NCI-H1930 (cell line): ENCODE results near the gene CASK.
"Not testable (repeated sequence)": the region's sequence is repeated elsewhere in the genome, so short reads cannot be mapped to it uniquely, and the experiment has no call there.

Experiments
- DNase-seq, 2 experiments: peaks; one replicate each; lab custom pipeline; 2025; lab: John Stamatoyannopoulos, UW

Gene CASK

GRCh38 chrX:41692162-41692749, 231.1 kb downstream of the CASK start:
- DNase-seq: no peak

DNA sequence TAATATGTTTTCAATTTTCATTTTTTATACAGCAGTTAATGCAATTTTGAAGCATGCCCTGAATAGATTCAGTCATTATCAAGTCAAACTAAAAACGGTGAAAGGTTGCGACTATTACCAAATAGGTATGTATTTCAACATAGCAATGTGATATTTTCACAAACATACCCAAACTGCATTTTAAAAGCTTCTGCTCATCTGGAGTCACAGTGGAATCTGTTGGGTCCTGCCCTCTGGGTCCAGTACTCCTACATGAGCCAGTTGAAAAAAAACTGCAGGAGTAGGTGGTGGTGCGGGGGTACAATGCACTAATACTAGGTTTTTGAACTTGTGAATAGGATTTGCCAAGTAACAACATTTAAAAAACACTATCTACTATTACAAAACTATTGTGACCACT, 233.6 kb downstream of the CASK start:
- DNase-seq: no peak

GRCh38 chrX:41688835-41689234, 234.5 kb downstream of the CASK start, which contains the start of gene GPR34:
GPR34 (plus strand) TSS chrX:41688973; CDS start chrX:41695634, 6,661 bp downstream.
- no peak for DNase-seq

DNA sequence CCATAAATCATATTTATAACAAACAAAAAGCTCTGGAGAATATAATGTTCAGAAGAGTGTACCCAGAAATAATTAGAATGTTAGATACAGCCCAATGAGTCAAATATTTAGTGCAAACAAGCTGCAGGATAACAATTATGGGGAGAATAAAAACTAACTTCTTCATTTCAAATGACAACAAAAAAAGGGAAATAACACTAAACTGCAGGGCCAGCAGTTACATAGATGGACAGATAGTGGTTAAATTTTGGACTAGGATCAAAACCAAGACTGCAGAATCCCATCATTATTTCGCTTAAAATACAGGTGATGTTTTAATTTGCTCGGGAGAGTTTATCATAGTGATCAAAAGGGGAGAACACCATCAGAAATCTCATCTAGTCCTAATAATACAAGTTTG, 235.2 kb downstream of the CASK start:
- DNase-seq: no peak

DNA sequence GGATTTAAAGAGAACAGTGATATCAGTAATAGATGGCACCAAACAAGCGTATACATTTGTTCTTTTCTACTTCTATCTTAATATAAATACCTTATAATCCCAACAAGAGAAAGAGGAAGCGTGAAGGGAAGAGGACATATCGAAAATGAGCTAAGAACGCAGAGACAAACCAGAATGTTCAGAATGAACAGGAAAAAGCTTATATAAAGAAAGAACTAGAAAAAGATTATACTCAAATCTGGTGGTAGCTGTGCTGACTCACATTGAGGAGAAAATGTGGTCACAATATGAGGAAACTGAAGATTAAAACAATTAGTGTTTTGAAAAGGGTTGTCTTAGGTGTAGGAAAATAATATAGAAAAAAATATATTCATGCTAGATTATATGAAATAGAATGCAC, 236.6 kb downstream of the CASK start:
- no peak for DNase-seq

GRCh38 chrX:41684940-41685339, 238.4 kb downstream of the CASK start:
- DNase-seq: no peak

- no peak for DNase-seq
Observed at GRCh38 chrX:41684138-41684537, 239.2 kb downstream of the CASK start.

DNA sequence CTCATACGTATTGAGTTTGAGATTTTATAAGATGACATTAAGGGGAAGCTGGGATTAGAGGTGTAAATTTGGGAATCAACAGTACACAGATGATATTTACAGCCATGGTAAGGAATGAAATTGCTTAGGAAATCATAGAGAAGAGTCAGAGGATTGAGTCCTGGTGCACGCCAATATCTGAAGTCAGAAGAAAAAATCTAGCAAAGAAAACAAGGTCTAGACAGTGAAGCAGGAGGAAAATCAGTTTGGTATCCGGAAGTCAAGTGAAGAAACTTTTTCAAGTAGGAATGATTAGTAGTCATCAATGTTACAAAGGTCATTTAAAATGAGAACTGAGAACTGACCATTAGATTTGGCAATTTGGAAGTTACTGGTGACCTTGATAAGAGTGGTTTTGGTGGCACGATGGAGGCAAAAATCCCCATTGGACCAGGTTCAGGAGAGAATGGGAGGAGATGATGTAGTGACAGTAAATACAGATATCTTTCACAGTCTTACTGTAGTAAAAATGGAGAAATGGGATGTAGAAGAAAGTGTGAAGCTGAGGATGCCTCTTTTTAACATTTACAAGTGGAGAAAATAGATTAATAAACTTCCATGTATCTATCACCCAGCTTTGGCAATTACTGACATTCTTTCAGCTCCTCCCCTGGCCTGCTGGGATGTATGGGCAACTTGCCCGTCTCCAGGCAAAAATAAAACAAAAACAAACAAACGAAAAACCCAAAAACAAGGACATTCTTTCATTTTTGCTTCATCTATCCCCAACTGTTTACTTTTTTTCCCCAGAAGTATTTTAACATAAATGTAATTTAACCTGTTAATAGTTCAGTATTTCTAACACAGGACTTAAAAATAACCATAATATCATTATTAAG, 245.9 kb downstream of the CASK start:
- DNase-seq: no peak

- not testable (repeated sequence) for DNase-seq
Observed at GRCh38 chrX:41676361-41676760, 247.0 kb downstream of the CASK start.

GRCh38 chrX:41672643-41673042, 250.7 kb downstream of the CASK start:
- DNase-seq: no peak

GRCh38 chrX:41671082-41671481, 252.3 kb downstream of the CASK start:
- no peak for DNase-seq

DNA sequence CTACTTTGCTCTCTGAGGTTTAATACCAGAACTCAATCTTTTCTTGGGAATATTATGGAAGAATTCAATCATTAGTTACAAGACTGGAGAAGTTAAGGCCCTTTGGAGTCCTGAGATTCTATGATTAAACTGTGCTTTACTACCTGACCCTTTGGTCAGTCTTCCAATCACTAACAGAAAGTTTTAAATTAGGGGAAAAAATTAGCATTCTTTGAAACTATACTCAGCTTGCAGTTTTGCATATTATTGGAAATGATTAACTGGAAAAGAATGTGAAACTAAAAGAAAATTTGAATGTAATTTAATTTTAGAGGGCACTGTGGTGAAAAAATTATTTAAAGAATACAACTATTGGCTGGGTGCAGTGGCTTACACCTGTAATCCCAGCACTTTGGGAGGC, 253.2 kb downstream of the CASK start:
- no peak for DNase-seq

- no peak for DNase-seq
Observed at GRCh38 chrX:41667631-41668030, 255.7 kb downstream of the CASK start.

DNA sequence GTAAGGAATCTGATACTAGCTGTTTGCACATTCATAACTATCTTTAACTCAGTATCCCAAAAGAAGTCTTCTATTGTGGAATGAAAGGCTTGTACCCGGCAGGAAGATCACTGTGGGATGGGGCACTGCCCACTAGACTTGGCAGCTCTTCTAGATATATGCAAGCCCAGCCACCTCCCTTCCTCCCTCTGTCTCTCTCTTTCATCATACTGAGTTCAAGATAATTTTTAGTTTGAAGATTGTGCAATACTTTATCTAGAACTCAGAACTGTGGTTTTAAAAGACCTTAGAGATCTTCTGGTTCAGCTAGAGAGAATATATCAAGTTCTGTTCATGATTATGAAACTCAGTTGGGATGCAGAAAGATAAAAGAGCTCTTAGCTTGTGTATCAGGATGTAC, 257.1 kb downstream of the CASK start:
- no peak for DNase-seq

- DNase-seq: no peak
Observed at GRCh38 chrX:41665686-41666085, 257.7 kb downstream of the CASK start.

GRCh38 chrX:41664908-41665307, 258.4 kb downstream of the CASK start:
- DNase-seq: no peak

GRCh38 chrX:41664375-41664901, 258.9 kb downstream of the CASK start:
- DNase-seq: no peak

GRCh38 chrX:41661366-41662095, 261.8 kb downstream of the CASK start:
- DNase-seq: no peak

- no peak for DNase-seq
Observed at GRCh38 chrX:41655631-41656030, 267.7 kb downstream of the CASK start.

GRCh38 chrX:41655101-41655500, 268.3 kb downstream of the CASK start:
- DNase-seq: no peak

DNA sequence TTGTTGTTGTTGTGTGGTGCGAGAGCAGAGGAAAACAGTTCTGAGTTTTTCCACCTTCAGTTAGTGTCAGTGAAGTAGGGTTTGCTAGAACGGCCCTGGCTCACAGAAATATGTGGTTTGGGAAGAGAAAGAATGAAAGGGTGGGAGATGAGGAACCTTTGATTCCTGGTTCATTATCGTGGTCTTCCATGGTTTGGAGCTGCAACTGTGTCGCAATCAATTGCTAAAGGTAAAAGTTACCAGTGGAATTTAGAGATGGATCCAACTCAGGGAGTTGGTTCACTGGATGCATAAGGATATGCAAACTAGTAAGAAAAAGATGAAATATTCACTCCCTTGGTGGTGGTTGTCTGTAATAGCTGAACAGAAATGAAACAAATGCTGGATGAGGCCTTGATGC, 270.2 kb downstream of the CASK start:
- no peak for DNase-seq

GRCh38 chrX:41646201-41646600, 277.2 kb downstream of the CASK start:
- not testable (repeated sequence) for DNase-seq

GRCh38 chrX:41634284-41634683, 289.1 kb downstream of the CASK start:
- no peak for DNase-seq
